HepG2 (cell line): ENCODE measurements around the gene NRAP. TPM values are rescaled to one million over a fixed set of nuclear protein-coding genes. Genes with fewer than 3 reads are reported as not detected.

ENCODE experiments used
- FOSL2 ChIP-seq: sonication (generic); formaldehyde crosslinking; IDR thresholded peaks from 2 replicates; pipeline ENCODE4 v1.4.0; 2020; ENCODE audit warnings: missing genetic modification reagents
- MAFF ChIP-seq: IDR thresholded peaks from 2 replicates; pipeline ENCODE4 v1.6.1; 2011; ENCODE audit warnings: low read depth, low read length, improper control_type of control experiment
- NFE2 ChIP-seq: sonication (generic); formaldehyde crosslinking; IDR thresholded peaks from 2 replicates; pipeline ENCODE4 v1.4.0; 2020; ENCODE audit warnings: missing genetic modification reagents
- POLR2AphosphoS2 ChIP-seq: IDR thresholded peaks from 2 replicates; pipeline ENCODE4 v1.6.1; 2011; ENCODE audit warnings: low read depth, low read length, improper control_type of control experiment
- RERE ChIP-seq: IDR thresholded peaks from 2 replicates; pipeline ENCODE4 v1.6.1; 2016; ENCODE audit warnings: low read depth, missing genetic modification reagents, missing compliant biosample characterization
- TBP ChIP-seq: sonication (generic); formaldehyde crosslinking; IDR thresholded peaks from 2 replicates; pipeline ENCODE4 v1.5.0; 2020; ENCODE audit warnings: missing genetic modification reagents
- U2AF1 ChIP-seq: fragments of 200-400 bp; formaldehyde crosslinking; optimal IDR thresholded peaks from 2 replicates; pipeline ENCODE3; 2017; ENCODE audit warnings: mild to moderate bottlenecking, low read depth, low read length
- ZBTB14 ChIP-seq: sonication (generic); formaldehyde crosslinking; IDR thresholded peaks from 2 replicates; pipeline ENCODE4 v1.4.0; 2020; ENCODE audit warnings: missing genetic modification reagents
- ZEB1 ChIP-seq: IDR thresholded peaks from 2 replicates; pipeline ENCODE4 v1.6.1; 2012; ENCODE audit warnings: mild to moderate bottlenecking, low read depth, inconsistent platforms; ENCODE audit not compliant: insufficient replicate concordance
- ZNF318 ChIP-seq: sonication (generic); formaldehyde crosslinking; IDR thresholded peaks from 2 replicates; pipeline ENCODE4 v1.4.0; 2020; ENCODE audit warnings: mild to moderate bottlenecking, missing genetic modification reagents
- ZNF510 ChIP-seq: sonication (generic); formaldehyde crosslinking; IDR thresholded peaks from 2 replicates; pipeline ENCODE4 v1.4.0; 2020; ENCODE audit warnings: low read depth, mild to moderate bottlenecking, missing genetic modification reagents
- ZNF777 ChIP-seq: sonication (generic); formaldehyde crosslinking; IDR thresholded peaks from 2 replicates; pipeline ENCODE4 v1.4.0; 2020; ENCODE audit warnings: missing genetic modification reagents
- ZSCAN20 ChIP-seq: sonication (generic); formaldehyde crosslinking; IDR thresholded peaks from 2 replicates; pipeline ENCODE4 v1.4.0; 2020; ENCODE audit warnings: missing genetic modification reagents, mild to moderate bottlenecking, borderline replicate concordance
- polyA plus RNA-seq, 8 experiments: library from polyadenylated mRNA; depleted of rRNA in 3 of 8; stranded (reverse) in 7 of 8; unstranded in 1 of 8; fragments of >200 nt; fragmentation: Illumina TruSeq in 4 of 8; extraction: Trizol in 4 of 8; gene quantifications; 2 replicates each; pipeline versions ENCODE4 v1.2.1 to v1.2.3, GENCODE V29; 2011 to 2016; ENCODE audit warnings: low read depth in 4 of 8, missing spikeins in 1 of 8, mixed read lengths in 1 of 8; ENCODE audit not compliant: insufficient read depth in 1 of 8
- total RNA-seq, 5 experiments: library from RNA; depleted of rRNA; stranded (reverse); fragments of >200 nt; fragmentation: Illumina TruSeq; extraction: Trizol; gene quantifications; 2 replicates each; pipeline ENCODE4 v1.2.3, GENCODE V29; 2016; ENCODE audit warnings: low read depth in 1 of 5

NRAP gene
- total and polyA plus RNA-seq, 2 of the 13 experiments (the other 11 are each of a cell fraction or from before 2014, with no cell fraction given), result not detected

- TF ChIP-seq RERE (CRISPR knock-in tag) (no peak), MAFF (peak; percentile 82), FOSL2 (CRISPR knock-in tag) (peak; percentile 66), NFE2 (CRISPR knock-in tag) (peak; percentile 84; the same call in 1 of the 2 replicates), ZNF510 (no peak), ZNF777 (CRISPR knock-in tag) (no peak), POLR2AphosphoS2 (no peak), ZNF318 (CRISPR knock-in tag) (no peak), ZEB1 (no peak), U2AF1 (no peak), ZBTB14 (CRISPR knock-in tag) (no peak), ZSCAN20 (CRISPR knock-in tag) (no peak), TBP (CRISPR knock-in tag) (no peak)
Measured at GRCh38 chr10:113585949-113586348, 77.9 kb downstream of the NRAP start (continued).
